ENCODE data around the gene CELF4. TPM values are rescaled to one million over a fixed set of nuclear protein-coding genes. Genes with fewer than 3 reads are reported as not detected.

Gene CELF4
- polyA plus RNA-seq, 1 experiment, result not detected

GRCh38 chr18:37520508-37520907 lies 45.1 kb downstream of the CELF4 start:
- Histone ChIP-seq H3K27me3 (ENCODE audit: control insufficient read depth, insufficient read depth, low read length) (peaks cover 17% of the 10 kb centered on the region), H3K4me3 (ENCODE audit: low read depth, low read length) (no peak overlapping the region), H3K36me3 (ENCODE audit: control insufficient read depth, insufficient read depth, low read length) (no peaks in the 10 kb centered on the region)
- no peak for DNase-seq (ENCODE audit: low read depth)
- TF ChIP-seq CTCF (IDR thresholded peaks at IDR 0.05; ENCODE audit: insufficient read depth, low read depth, low read length), result no peak
- ChIA-PET CTCF (no interaction called here), POLR2A (no interaction called here)

- POLR2A ChIA-PET, result no interaction called here
- DNase-seq (ENCODE audit: low read depth), result no peak
- no peaks in the 10 kb centered on the region for H3K36me3 ChIP-seq (ENCODE audit: control insufficient read depth, insufficient read depth, low read length)
- CTCF ChIA-PET, result no interaction called here
- TF ChIP-seq CTCF (IDR thresholded peaks at IDR 0.05; ENCODE audit: insufficient read depth, low read depth, low read length), result no peak
- peaks cover 14% of the 10 kb centered on the region for H3K27me3 ChIP-seq (ENCODE audit: control insufficient read depth, insufficient read depth, low read length)
- no peak overlapping the region for H3K4me3 ChIP-seq (ENCODE audit: low read depth, low read length)
These were observed 46.0 kb downstream of the CELF4 start for GRCh38 chr18:37519510-37520135.

- TF ChIP-seq CTCF (IDR thresholded peaks at IDR 0.05; ENCODE audit: insufficient read depth, low read depth, low read length), result no peak
- no peak overlapping the region for H3K4me3 ChIP-seq (ENCODE audit: low read depth, low read length)
- no peaks in the 10 kb centered on the region for H3K36me3 ChIP-seq (ENCODE audit: control insufficient read depth, insufficient read depth, low read length)
- no peak for DNase-seq (ENCODE audit: low read depth)
- POLR2A ChIA-PET, result no interaction called here
- CTCF ChIA-PET, result interaction anchor here (0.8 to 1.4 kb wide), 3 partner anchors 15 to 22 kb away, joined by 3 to 4 read pairs (median 4); no protein-coding TSS in a partner anchor
- no peaks in the 10 kb centered on the region; the same call in none of the 2 replicates for H3K27me3 ChIP-seq (ENCODE audit: control insufficient read depth, insufficient read depth, low read length)
These were observed 49.2 kb downstream of the CELF4 start for GRCh38 chr18:37516361-37516853.

GRCh38 chr18:37514953-37515352 lies 50.6 kb downstream of the CELF4 start:
- ChIA-PET CTCF (no interaction called here), POLR2A (no interaction called here)
- no peaks in the 10 kb centered on the region for H3K36me3 ChIP-seq (ENCODE audit: control insufficient read depth, insufficient read depth, low read length)
- no peaks in the 10 kb centered on the region; the same call in 1 of the 2 replicates for H3K27me3 ChIP-seq (ENCODE audit: control insufficient read depth, insufficient read depth, low read length)
- TF ChIP-seq CTCF (IDR thresholded peaks at IDR 0.05; ENCODE audit: insufficient read depth, low read depth, low read length), result no peak
- no peak for DNase-seq (ENCODE audit: low read depth)
- no peak overlapping the region for H3K4me3 ChIP-seq (ENCODE audit: low read depth, low read length)

GRCh38 chr18:37512400-37512799 lies 53.2 kb downstream of the CELF4 start:
- ChIA-PET POLR2A (no interaction called here), CTCF (no interaction called here)
- Histone ChIP-seq H3K27me3 (ENCODE audit: control insufficient read depth, insufficient read depth, low read length) (no peaks in the 10 kb centered on the region; the same call in 1 of the 2 replicates), H3K4me3 (ENCODE audit: low read depth, low read length) (no peak overlapping the region), H3K36me3 (ENCODE audit: control insufficient read depth, insufficient read depth, low read length) (no peaks in the 10 kb centered on the region)
- TF ChIP-seq CTCF (IDR thresholded peaks at IDR 0.05; ENCODE audit: insufficient read depth, low read depth, low read length), result no peak
- no peak for DNase-seq (ENCODE audit: low read depth)
